A172 (cell line): Measurements from ENCODE around the gene DYNLT2. TPM values are rescaled to one million over a fixed set of nuclear protein-coding genes. Genes with fewer than 3 reads are reported as not detected.

Source experiments
- DNase-seq: peaks from one replicate; pipeline ENCODE4 v3.0.0-alpha.2; 2015; ENCODE audit warnings: low spot score
- total RNA-seq: library from RNA; depleted of rRNA; stranded (reverse); fragments of >200 nt; shearing (Covaris generic); gene quantifications from 2 replicates; pipeline ENCODE4 v1.2.3, GENCODE V29; 2014

DYNLT2 gene
- total RNA-seq, 1 experiment from 2014 or later: 2.8 TPM

DNA sequence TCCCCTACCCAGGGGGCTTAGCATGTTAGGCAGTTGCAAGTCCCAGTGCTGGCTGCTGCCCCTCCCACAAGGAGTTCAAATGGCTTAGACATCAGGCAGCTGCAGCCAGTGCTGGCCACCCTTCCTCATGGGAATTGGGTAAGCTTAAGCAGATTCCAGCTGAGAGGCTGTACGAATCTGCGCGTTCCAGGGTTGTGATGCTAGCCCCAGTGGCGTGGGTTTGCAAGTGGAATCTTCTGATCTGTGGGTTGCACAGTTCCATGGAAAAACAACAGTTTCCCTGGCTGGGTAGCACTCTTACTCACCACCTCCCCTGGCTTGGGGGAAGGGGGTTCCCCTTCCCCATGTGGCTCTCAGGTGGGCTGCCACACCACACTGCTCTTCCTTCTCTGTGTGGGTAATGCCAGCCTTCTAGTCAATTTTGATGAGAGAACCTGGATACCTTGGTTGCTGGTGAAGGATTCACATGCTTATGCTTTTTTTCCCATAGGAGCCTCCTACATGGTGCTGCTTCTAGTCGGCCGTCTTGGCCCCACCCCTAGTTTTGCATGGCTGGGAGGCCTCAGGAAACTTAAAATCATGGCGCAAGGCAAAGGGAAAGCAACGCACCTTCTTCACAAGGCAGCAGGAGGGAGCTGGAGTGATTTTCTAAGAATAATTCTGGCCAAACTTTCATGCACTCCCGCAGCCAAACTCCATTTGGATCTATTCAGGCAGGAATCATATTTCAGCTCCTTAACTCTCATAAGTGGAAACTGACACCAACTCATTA lies 13.0 kb downstream of the DYNLT2 start:
- no peak for DNase-seq

DNA sequence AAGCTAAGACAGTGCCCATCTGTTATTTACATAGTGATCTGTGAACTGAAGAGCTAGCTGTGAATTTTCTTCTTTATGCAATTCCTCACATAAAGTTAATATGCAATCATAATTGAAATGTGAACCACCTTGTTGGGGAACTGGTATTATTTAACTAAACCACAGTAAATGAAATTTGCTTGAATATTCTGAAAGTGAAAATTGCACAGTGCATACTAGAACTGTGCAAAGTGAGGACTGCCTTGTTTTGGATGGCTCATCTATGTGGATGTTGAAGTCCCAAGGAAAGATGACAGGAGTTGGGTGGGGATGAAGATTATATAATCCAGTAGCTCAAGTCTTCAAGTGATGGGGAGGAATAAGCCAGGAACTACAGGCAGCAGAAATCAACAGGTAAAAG lies 21.4 kb downstream of the DYNLT2 start:
- no peak for DNase-seq

DNA sequence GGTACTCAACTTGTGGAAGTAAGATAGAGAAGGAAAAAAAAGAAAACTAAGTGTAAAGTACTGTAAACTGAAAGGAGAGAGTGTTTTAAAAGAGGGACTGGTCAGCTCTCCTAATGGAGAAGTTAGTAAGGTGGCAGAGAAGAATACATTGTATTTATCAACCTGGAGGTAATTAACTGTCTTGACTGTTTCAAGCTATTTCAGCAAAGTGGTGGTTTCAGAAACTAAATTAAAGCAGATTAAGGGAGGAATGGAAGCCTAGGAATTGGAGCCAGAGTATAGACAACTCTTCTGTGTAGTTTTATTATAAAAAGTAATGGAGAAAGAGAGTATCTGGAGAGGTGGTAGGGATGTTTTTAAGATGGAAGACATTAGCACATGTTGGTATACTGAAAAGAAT lies 24.4 kb downstream of the DYNLT2 start:
- no peak for DNase-seq

DNA sequence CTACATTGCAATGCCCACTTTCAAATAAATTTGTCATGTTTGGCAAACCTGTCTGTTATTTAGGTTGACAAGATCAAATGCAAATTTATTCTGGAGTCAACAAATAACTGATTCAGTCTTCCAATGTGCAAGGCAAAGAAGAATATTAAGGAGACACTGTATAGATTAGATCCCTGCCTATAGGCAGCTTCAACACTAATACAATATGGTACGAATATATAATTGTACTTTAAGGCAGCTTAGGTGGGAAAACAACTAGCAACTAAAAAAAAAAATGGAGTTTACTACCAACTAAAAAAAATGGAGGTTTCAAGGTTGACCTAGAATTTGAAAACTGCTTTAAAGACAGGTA lies 25.3 kb downstream of the DYNLT2 start:
- DNase-seq: no peak

DNA sequence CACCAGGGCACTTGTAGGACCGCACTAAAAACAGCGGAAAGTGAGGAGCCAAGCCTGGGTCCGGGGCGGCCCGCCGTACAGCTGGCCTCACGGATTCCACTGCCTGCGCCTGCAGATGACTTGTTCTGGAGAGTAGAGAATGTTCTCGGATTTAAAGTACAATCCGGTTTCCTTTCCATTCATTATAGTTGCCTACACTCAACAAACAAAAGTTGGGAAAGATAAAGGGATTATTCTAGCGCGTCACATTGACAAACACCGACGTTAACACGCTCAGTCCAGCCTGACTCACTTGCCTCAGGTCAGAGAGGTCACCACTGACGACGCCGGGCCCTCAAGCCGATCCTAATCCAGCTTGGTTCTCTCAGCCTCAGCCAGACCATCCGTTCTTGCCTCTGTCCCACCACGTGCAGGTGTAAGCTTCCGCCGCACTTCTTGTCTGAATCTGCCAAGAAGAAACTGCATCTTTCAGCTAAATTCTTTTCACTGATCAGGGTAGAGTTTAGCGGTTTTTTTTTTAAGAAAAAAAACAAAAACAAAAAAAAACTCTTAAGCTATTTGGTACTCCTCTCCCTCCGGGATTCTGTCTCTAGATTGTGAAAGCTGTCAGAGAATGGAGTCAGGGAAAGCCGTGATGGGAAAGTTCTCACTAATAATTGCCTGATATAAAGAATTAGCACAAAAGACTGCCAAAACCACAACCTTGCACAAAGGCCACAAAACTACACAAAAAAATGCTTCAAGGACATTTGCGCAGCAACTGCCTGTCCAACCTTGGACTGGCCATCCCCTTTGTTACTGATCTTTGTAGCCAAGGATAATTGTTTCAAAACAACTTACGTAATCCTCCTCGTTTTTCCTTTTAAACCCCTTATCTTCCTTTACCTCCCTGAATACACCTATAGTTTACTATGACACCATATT lies 26.0 kb downstream of the DYNLT2 start:
- DNase-seq: peak; percentile 16

DNA sequence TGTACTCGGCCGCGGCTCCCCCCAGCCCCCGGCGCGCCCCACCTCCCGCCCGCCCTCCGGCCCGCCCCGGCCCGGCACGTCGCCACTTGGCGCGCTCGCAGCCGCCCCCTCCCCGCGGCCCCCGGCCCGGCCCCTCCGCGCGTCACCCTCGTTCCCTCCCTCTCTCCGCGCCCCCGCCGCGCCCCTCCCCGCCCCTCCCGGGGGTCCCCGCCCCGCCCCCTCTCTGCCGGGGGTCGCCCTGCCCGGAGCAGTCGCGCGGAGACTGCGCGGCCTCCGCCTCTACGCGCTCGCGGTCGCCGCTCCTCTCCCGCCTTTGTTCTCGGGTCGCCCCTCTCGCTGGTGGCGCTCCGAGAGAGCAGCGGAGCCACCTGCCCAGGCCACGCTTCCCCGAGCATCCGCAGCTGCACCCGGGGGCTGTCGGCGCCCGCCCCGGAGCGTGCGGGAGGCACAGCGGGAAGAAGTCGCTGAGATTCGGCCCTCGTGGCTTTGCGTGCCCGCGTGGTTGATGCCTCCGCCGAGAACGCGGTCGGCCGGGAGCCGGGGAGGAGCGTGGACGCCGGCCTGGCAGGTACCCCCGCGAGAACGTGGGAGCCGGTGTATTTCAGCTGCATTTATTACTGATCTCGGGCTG lies 26.8 kb downstream of the DYNLT2 start, which contains the start of gene PHF10:
Gene PHF10, minus strand, starts transcription at position 7 of the 631 bp plus-strand sequence. CDS start 569 bp downstream, outside the sequence.
- DNase-seq: no peak

DNA sequence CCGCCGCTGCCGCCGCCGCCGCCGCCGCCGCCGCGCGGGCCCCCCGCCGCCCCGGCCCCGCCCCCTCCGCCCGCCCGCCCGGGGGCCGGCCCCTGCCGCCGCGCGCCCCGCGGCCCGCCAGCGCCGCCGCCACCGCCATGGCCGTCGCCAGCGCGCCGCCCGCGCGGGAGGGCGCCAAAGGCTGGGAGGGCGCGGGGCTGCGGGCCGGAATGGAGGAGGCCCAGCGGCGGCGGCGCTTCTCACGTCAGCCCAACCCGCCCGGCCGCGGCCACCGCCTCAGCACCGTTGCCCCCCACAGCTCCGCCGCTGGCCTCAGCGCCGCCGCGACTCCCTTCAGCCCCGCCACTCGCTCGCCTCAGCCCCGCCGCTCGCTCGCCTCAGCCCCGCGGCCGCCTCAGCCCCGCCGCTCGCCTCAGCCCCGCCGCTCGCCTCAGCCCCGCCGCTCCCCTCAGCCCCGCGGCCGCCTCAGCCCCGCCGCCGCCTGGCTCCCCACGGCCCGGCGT lies 27.3 kb downstream of the DYNLT2 start:
- no peak for DNase-seq

DNA sequence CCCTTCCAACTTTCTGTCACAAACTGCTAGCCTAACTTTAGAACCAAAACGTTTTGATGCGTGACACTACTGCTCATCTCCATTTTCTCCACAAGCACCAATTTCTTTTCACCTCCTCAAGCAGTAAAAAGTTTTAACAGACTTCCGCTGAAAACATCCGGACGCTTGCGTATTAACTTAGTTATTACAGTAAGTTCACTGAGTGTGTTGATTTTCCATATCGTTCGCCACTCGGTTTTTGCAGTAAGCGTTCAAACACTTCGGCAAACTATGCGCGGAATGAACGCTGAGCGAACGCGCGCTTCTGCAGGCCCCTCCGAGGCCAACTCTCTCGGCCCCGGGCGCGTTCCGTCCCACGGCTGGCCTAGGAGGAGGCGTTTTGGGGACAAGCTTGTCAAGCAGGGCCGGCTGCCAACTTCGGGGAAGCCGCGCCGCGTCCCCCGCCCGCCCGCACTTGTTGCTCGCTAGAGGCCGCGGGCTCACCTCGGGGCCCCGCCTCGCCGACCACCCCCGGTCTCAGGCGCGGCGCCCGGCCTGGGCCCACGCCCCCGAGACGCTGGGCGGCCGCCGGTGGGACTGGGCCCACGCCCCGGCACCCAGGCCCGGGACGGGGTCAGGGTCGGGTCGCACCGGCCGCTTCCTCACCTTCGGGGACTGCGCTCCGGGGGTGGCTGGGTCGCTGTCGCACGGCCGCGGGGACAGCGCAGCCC lies 28.0 kb downstream of the DYNLT2 start:
- peak; percentile 25 for DNase-seq

DNA sequence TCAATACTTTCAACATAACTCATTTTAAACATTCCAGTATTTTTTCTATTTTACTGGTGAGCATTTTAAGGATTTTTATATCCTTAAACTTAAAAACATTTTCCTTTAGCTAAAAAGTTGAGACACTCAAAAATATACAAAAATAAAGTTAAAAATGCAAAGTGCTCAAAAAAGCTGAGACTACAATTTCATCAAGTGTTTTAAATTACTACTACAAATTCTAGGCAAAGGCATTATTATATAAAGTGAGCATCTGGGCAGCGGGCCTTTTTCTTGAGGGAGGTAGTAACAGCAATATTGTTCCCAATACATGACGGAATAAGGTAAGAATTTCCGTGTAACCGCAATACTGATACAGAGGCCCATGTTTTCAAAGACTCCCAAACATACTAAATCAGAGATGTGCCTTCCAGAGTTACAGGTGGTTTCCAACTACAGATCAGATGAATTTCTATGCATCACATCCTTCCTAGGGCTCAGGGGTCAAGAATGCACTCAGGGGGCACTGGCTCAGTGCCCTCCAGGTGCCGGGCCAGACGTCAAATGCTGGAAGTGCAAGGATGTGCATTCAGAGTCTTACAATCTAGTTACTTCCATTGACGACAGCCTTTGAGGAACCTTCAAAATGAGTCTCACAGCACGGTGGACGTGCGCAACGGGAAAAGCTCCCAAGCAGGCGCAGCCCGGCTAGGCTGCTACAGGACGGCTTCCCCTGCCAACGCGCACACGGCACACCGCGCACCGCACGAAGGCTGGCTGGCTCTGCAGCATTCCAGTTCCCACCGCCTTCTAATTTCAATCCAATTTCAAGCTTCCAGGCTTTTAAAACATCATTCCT lies 28.8 kb downstream of the DYNLT2 start:
- DNase-seq: peak; percentile 81

DNA sequence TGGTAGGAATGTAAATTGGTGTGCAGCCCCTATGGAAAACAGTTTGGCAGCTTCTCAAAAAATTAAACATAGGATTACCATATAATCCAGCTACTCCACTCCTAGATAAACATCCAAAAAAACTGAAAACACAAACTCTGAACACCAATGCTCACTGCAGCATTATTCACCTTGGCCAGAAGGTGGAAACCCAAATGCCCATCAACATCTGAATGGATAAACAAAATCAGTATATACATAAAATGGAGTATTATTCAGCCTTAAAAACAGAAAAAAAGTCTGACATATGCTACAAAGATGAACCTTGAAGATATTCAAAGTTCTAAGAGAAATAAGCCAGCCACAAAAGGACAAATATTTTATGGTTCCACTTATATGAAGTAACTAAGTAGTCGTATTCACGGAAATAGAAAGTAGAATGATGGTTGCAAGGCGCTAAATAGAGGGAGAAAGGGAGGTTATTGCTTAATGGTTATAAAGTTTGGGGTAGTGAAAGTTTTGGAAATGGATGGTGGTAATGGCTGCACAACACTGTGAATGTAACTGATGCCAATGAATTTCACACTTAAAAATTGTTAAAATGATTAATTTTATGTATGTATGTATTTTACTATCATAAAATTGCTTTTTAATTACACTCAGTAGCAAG lies 31.0 kb downstream of the DYNLT2 start:
- no peak for DNase-seq

DNA sequence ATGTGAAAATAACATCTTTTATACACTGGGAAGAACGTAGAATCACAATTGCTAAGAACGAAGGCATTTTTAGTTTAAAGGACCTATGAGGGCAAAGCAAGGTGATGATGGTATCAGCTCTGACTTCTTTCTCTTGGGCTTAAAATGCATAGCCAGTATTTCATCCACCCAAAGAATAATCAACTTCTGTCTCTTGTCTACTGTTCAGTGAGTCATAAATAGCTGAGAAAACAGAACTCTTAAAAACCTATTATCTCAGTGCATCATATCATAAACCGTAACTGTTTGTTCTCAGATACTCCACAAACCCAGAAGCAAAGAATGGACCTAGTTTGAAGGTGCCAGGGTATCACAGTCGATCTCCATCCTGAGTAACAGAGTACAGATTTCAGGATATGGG lies 32.3 kb downstream of the DYNLT2 start:
- DNase-seq: no peak

DNA sequence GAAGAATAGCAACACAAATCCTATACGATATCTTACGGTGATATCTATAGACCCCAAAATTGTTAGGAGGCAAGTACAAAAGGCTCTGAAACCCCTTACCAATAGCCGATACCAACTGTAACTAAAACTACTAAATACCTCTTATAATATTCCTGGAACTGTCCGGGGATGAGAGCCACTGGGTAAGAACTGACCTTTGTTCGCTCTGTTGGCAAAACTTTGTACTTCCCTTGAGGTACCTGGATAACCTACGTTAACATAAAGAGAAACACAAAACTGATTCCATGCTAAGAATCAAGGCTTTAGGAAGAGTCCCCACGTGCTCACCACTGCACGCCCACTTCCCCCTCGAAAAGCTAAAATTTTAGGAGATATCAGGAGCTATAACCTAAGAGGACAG lies 36.8 kb downstream of the DYNLT2 start:
- no peak for DNase-seq

DNA sequence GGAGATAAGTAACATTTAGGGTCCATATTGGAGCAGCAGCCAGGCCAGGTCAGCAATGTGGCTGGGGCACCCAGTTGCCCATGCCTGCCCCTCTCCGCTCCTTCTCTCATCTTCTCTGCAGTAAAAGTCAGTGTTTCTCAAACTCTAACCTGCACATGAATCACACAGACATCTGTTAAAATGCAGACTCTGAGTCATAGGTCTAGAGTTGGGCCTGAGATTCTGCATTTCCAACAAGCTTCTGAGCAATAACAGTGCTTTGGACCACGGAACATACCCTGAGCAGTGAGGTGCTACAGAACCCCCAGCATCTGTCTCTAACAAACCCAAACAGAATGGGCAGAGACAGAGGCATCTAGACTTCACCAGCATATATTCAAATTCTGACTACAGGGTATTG lies 37.2 kb downstream of the DYNLT2 start:
- no peak for DNase-seq

DNA sequence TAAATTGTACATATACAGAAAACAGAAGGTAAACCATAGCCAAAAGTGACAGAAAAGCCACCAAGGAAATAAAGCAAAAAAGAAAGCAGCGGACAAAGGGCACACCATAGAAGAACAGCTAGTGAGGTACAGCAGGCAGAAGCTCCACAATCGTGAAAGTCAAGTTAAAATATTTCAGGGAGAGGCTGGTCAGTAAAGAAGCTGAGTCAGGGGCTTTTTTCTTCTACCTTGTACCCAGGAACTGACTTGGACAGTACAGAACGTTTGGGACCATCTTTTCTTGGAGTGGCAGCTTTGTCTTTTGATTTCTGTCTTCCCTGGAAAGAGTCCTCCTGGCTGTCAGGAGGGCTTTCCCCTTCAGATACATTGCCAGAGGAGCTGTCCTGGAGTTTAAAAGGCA lies 41.4 kb downstream of the DYNLT2 start:
- DNase-seq: no peak

DNA sequence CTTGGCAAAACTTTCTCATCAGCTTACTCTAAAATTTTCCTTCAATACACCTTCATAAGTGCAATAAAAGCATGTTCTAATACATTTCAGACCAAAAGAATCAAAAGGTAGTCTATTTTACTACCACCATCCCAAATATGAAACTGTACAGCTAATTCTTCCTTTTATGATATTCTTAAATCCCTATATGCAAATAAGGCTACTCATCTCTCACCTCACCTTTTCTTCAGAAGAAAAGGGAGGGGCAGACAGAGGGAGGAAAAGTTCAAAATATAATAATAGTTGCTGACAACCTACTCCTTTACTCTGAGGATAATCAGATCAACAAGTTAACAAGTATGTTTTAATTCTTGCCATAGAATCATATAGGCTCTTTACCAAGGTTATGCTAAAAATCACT lies 42.1 kb downstream of the DYNLT2 start:
- no peak for DNase-seq

DNA sequence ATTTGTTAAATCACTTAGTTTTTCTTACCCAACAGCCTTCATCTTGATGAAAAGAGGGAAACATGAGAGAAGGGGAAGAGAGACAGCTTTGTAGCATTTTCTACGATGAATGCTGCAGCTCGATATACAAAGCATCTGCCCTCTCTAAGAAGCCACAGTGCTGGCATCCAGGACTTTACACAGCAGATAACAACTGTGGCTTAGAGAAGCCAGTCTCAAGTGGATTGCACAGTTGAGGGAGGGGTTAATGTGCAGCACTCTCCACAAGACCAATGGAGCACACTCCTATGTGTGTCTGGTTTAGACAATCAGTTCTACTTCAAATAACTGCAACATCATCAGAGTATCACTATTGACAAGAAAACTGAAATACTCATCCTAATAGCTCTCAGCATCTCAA lies 43.6 kb downstream of the DYNLT2 start:
- DNase-seq: no peak

DNA sequence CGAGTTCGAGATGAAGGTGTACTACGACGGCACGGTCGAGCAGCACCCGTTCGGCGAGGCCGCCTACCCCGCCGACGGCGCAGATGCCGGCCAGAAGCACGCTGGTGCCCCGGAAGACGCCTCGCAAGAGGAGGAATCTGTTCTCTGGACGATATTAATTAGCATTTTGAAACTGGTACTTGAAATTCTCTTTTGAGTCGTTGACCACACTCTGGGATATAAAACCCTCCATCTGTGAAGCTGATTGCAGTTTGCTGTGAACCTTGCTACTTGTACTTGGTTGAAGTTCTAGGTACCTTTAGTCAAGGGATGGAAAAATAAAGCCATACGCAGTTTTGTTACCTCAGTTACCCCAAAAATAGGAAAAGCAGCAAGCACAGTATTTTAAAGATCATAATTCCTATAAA lies 48.5 kb downstream of the DYNLT2 start:
- DNase-seq: no peak

DNA sequence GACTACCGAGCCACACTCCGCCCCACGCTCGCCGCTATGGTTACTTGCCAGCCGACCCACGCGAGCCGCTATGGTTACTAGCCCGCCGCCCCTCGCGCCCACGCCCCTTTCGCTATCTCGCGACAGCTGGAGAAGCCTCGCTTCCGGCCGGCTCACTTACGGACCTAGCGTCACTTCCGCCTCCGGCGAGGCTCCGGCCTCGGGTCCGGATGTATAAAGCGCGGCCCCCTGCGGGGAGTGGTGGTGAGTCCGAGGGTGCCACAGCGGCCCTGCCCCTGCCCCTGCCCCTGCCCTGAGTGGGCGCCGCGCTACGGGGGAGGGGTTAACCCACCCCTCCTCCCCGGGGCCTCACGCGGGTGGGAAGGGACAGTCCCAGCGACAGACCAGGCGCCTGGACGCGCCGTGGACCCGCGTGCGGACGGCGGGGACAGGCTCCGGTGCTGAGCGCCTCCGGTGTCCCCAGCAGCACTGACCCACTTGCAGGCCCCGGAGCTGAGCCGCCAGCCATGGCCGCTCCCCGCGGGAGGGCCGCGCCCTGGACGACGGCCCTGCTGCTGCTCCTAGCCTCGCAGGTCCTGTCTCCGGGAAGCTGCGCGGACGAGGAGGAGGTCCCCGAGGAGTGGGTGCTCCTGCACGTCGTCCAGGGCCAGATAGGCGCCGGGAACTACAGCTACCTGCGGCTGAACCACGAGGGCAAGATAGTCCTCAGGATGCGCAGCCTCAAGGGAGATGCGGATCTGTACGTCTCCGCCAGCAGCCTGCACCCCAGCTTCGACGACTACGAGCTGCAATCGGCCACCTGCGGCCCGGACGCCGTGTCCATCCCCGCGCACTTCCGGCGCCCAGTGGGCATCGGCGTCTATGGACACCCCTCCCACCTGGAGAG lies 49.2 kb downstream of the DYNLT2 start, which contains the start of the genes C6orf120 and WDR27:
Gene C6orf120, plus strand, starts transcription at position 173 of the 886 bp plus-strand sequence. Its CDS starts 334 bp downstream, at position 507.
Gene WDR27, minus strand, starts transcription at position 76 of the 886 bp plus-strand sequence. CDS start 13,024 bp downstream, outside the sequence.
- peak; percentile 89 for DNase-seq
